WTC11 (cell line): Measurements from ENCODE around the gene ALOX15. TPM values are rescaled to one million over a fixed set of nuclear protein-coding genes. Genes with fewer than 3 reads are reported as not detected.
A peak's percentile ranks its signal among the peaks of the same experiment; 100 is the strongest.

ENCODE experiments used
- ATAC-seq: fragments of 200-7000 bp; cut with Tn5 transposase; 2 replicates; pipeline ENCODE4 v1.10.0; 2021; ENCODE audit warnings: mild to moderate bottlenecking, moderate library complexity
- CTCF ChIA-PET: fragments of 300-600 bp; sonication (Branson Sonifier 250); formaldehyde crosslinking; loops from one replicate; lab custom pipeline; 2021; ENCODE audit warnings: antibody characterized with exemption; lab: Charles Lee
- POLR2A ChIA-PET: fragments of 350-600 bp; sonication (Branson Sonifier 250); formaldehyde crosslinking; loops from one replicate; lab custom pipeline; 2021; ENCODE audit warnings: antibody characterized with exemption; lab: Charles Lee
- DNase-seq: peaks from one replicate; pipeline ENCODE4 v3.0.0; 2021; ENCODE audit warnings: low spot score
- H3K27ac Mint-ChIP-seq: 2 replicates; pipeline ENCODE4 v1.8.0; 2021; ENCODE audit warnings: mixed read lengths
- H3K27me3 Mint-ChIP-seq: 2 replicates; pipeline ENCODE4 v1.8.0; 2021; ENCODE audit warnings: low read depth, mild to moderate bottlenecking, moderate library complexity, mixed read lengths
- H3K36me3 Mint-ChIP-seq: 2 replicates; pipeline ENCODE4 v1.8.0; 2021; ENCODE audit warnings: mixed read lengths
- H3K4me1 Mint-ChIP-seq: 2 replicates; pipeline ENCODE4 v1.8.0; 2022; ENCODE audit warnings: mixed read lengths
- H3K4me3 Mint-ChIP-seq: 2 replicates; pipeline ENCODE4 v1.8.0; 2021; ENCODE audit warnings: mild to moderate bottlenecking, moderate library complexity, mixed read lengths
- H3K9me3 Mint-ChIP-seq: 2 replicates; pipeline ENCODE4 v1.8.0; 2021; ENCODE audit warnings: mixed read lengths
- AFF4 ChIP-seq: sonication (generic); formaldehyde crosslinking; IDR thresholded peaks from 2 replicates; pipeline ENCODE4 v1.8.1; 2023; ENCODE audit warnings: mild to moderate bottlenecking, missing genetic modification reagents, borderline replicate concordance
- CBFB ChIP-seq: sonication (generic); formaldehyde crosslinking; IDR thresholded peaks from 2 replicates; pipeline ENCODE4 v1.8.1; 2022; ENCODE audit warnings: mild to moderate bottlenecking, low read depth, missing genetic modification reagents
- CTCF ChIP-seq: fragments of 200-600 bp; IDR thresholded peaks from 2 replicates; pipeline ENCODE4 v1.8.0; 2022; ENCODE audit warnings: antibody characterized with exemption
- E2F1 ChIP-seq: sonication (generic); formaldehyde crosslinking; IDR thresholded peaks from 2 replicates; pipeline ENCODE4 v1.8.0; 2022; ENCODE audit warnings: mild to moderate bottlenecking, missing genetic modification reagents
- ELF4 ChIP-seq: sonication (generic); formaldehyde crosslinking; IDR thresholded peaks from 2 replicates; pipeline ENCODE4 v1.8.1; 2022; ENCODE audit warnings: low read depth, mild to moderate bottlenecking, moderate library complexity, missing genetic modification reagents
- ESRRA ChIP-seq: sonication (generic); formaldehyde crosslinking; IDR thresholded peaks from 2 replicates; pipeline ENCODE4 v1.8.1; 2022; ENCODE audit warnings: mild to moderate bottlenecking, missing genetic modification reagents, borderline replicate concordance
- FOXJ3 ChIP-seq: sonication (generic); formaldehyde crosslinking; IDR thresholded peaks from 2 replicates; pipeline ENCODE4 v1.9.0; 2021; ENCODE audit warnings: missing genetic modification reagents, mild to moderate bottlenecking, borderline replicate concordance
- FOXP4 ChIP-seq: sonication (generic); formaldehyde crosslinking; IDR thresholded peaks from 2 replicates; pipeline ENCODE4 v1.8.0; 2022; ENCODE audit warnings: mild to moderate bottlenecking, missing genetic modification reagents
- KAT7 ChIP-seq: sonication (generic); formaldehyde crosslinking; IDR thresholded peaks from 2 replicates; pipeline ENCODE4 v1.8.1; 2023; ENCODE audit warnings: missing genetic modification reagents, mild to moderate bottlenecking, borderline replicate concordance
- MLX ChIP-seq: sonication (generic); formaldehyde crosslinking; IDR thresholded peaks from 2 replicates; pipeline ENCODE4 v1.8.1; 2023; ENCODE audit warnings: mild to moderate bottlenecking, missing genetic modification reagents, moderate library complexity
- MYBL2 ChIP-seq: sonication (generic); formaldehyde crosslinking; IDR thresholded peaks from 2 replicates; pipeline ENCODE4 v1.8.1; 2023; ENCODE audit warnings: mild to moderate bottlenecking, moderate library complexity, missing genetic modification reagents
- TEAD1 ChIP-seq: sonication (generic); formaldehyde crosslinking; IDR thresholded peaks from 2 replicates; pipeline ENCODE4 v1.8.0; 2022; ENCODE audit warnings: mild to moderate bottlenecking, missing genetic modification reagents
- TEAD4 ChIP-seq: sonication (generic); formaldehyde crosslinking; IDR thresholded peaks from 2 replicates; pipeline ENCODE4 v1.8.0; 2022; ENCODE audit warnings: mild to moderate bottlenecking, missing genetic modification reagents
- ZNF263 ChIP-seq: sonication (generic); formaldehyde crosslinking; IDR thresholded peaks from 2 replicates; pipeline ENCODE4 v1.8.1; 2022; ENCODE audit warnings: low read depth, mild to moderate bottlenecking, moderate library complexity, missing genetic modification reagents
- ZNF671 ChIP-seq: fragments of 250-450 bp; sonication (Bioruptor Pico); IDR thresholded peaks from 2 replicates; pipeline ENCODE4 v1.8.0; 2021; ENCODE audit warnings: mild to moderate bottlenecking
- total RNA-seq: library from RNA; stranded (reverse); gene quantifications from 3 replicates; pipeline ENCODE4 v1.2.3, GENCODE V29; 2021
- TF ChIP-seq, protein P1 (sequence below): sonication (generic); formaldehyde crosslinking; conservative IDR thresholded peaks from 2 replicates; pipeline ENCODE4 v1.8.1; 2022; ENCODE audit warnings: mild to moderate bottlenecking, missing genetic modification reagents
- TF ChIP-seq, protein P2 (sequence below): fragments of 250-450 bp; sonication (Bioruptor Pico); IDR thresholded peaks from 2 replicates; pipeline ENCODE4 v1.8.0; 2021; ENCODE audit warnings: mild to moderate bottlenecking
- TF ChIP-seq, protein P3 (sequence below): sonication (generic); formaldehyde crosslinking; IDR thresholded peaks from 2 replicates; pipeline ENCODE4 v1.8.0; 2022; ENCODE audit warnings: mild to moderate bottlenecking, missing genetic modification reagents

ALOX15 gene
- total RNA-seq, 1 experiment from 2014 or later, result 0.50 TPM

DNA sequence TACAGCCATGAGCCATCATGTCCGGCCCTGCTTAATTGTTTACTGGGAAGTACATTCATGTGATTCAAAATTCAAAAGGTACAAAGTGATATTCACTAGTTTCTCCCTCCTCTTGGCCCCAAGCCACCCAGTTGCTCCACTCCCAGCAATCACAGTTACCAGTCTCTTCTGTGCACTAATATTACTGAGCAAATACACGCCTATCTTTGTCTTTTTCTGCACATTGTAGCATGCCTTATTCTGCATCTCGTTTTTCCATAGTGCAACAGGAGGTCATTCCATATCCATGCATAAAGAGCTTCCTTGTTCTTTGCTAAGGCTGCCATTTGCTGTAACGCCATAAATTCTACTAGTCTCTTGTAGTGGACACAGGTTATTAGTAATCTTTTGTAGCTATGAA lies 2.2 kb upstream of the ALOX15 start:
- Mint-ChIP-seq H3K4me3 (no peak overlapping the region), H3K27me3 (peaks cover 67% of the 10 kb centered on the region), H3K36me3 (no peaks in the 10 kb centered on the region), H3K27ac (no peak overlapping the region), H3K4me1 (peaks cover 30% of the 10 kb centered on the region), H3K9me3 (peaks cover 6% of the 10 kb centered on the region)
- ChIA-PET CTCF (no interaction called here), POLR2A (no interaction called here)
- DNase-seq (no peak), ATAC-seq (no peak)
- TF ChIP-seq, protein P1, sequence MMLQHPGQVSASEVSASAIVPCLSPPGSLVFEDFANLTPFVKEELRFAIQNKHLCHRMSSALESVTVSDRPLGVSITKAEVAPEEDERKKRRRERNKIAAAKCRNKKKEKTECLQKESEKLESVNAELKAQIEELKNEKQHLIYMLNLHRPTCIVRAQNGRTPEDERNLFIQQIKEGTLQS (CRISPR knock-in tag), result no peak
- TF ChIP-seq E2F1 (CRISPR knock-in tag), result no peak
- no peak for TF ChIP-seq MLX
- TF ChIP-seq, protein P2, sequence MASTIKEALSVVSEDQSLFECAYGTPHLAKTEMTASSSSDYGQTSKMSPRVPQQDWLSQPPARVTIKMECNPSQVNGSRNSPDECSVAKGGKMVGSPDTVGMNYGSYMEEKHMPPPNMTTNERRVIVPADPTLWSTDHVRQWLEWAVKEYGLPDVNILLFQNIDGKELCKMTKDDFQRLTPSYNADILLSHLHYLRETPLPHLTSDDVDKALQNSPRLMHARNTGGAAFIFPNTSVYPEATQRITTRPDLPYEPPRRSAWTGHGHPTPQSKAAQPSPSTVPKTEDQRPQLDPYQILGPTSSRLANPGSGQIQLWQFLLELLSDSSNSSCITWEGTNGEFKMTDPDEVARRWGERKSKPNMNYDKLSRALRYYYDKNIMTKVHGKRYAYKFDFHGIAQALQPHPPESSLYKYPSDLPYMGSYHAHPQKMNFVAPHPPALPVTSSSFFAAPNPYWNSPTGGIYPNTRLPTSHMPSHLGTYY, result no peak
- no peak for TF ChIP-seq KAT7 (CRISPR knock-in tag)
- no peak for TF ChIP-seq TEAD1 (CRISPR knock-in tag)
- no peak for TF ChIP-seq ZNF263
- TF ChIP-seq MYBL2, result no peak
- TF ChIP-seq, protein P3, sequence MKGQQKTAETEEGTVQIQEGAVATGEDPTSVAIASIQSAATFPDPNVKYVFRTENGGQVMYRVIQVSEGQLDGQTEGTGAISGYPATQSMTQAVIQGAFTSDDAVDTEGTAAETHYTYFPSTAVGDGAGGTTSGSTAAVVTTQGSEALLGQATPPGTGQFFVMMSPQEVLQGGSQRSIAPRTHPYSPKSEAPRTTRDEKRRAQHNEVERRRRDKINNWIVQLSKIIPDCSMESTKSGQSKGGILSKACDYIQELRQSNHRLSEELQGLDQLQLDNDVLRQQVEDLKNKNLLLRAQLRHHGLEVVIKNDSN, result no peak
- TF ChIP-seq FOXP4 (CRISPR knock-in tag), result no peak
- TF ChIP-seq ESRRA (CRISPR knock-in tag), result no peak
- TF ChIP-seq TEAD4 (CRISPR knock-in tag), result no peak
- no peak for TF ChIP-seq ELF4 (CRISPR knock-in tag)

- DNase-seq (no peak), ATAC-seq (no peak)
- peaks cover 33% of the 10 kb centered on the region for H3K4me1 Mint-ChIP-seq
- H3K4me3 Mint-ChIP-seq, result peak overlapping the region; percentile 80
- no peak overlapping the region for H3K27ac Mint-ChIP-seq
- H3K9me3 Mint-ChIP-seq, result peaks cover 6% of the 10 kb centered on the region
- CTCF ChIA-PET, result interaction anchor here (1.1 to 1.3 kb wide), 2 partner anchors 14 to 16 kb away, joined by 4 read pairs; no protein-coding TSS in a partner anchor
- POLR2A ChIA-PET, result no interaction called here
- H3K27me3 Mint-ChIP-seq, result peaks cover 80% of the 10 kb centered on the region
- no peaks in the 10 kb centered on the region for H3K36me3 Mint-ChIP-seq
- TF ChIP-seq E2F1 (CRISPR knock-in tag), result no peak
- TF ChIP-seq ELF4 (CRISPR knock-in tag), result no peak
- TF ChIP-seq ZNF671 (CRISPR knock-in tag), result no peak
- no peak for TF ChIP-seq FOXJ3
- TF ChIP-seq AFF4 (CRISPR knock-in tag), result no peak
- TF ChIP-seq CTCF, result no peak
- no peak for TF ChIP-seq CBFB (CRISPR knock-in tag)
- TF ChIP-seq, protein P1 (CRISPR knock-in tag), result no peak
These were observed 808 bp upstream of the ALOX15 start for GRCh38 chr17:4642286-4642685.
